ENCODE measurements around the gene WASF2. TPM values are rescaled to one million over a fixed set of nuclear protein-coding genes. Genes with fewer than 3 reads are reported as not detected.

WASF2 gene
- total RNA-seq, 1 donor from 2014 or later = 35.0 TPM

DNA sequence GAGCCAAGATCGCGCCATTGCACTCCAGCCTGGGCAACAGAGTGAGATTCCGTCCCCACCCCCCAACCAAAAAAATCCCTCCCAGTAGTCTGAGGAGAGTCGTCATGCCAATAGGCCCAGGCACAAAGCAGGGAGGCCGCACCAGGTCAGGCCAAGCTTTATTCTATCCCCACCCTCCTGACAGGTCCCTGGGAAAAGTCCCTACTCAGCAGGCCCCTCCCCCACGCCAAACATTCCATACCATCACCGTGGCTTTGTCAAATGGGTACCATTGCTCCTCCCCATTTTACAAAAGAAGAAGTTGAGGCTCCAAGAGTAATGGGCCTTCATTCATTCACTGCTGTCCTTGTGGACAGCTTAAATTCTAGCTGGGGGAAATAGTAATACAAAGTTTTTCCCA lies 92.2 kb downstream of the WASF2 start:
- H3K27ac ChIP-seq = no peak overlapping the region
- Mint-ChIP-seq H3K27ac (peak overlapping the region; percentile 50), H3K27me3 (ENCODE audit: insufficient read depth, low read depth) (peaks cover 12% of the 10 kb centered on the region), H3K36me3 (no peaks in the 10 kb centered on the region), H3K9me3 (no peaks in the 10 kb centered on the region), H3K4me3 (peak overlapping the region; percentile 9), H3K4me1 (peaks cover 51% of the 10 kb centered on the region)
- H3K9ac ChIP-seq = no peak overlapping the region
- no peak overlapping the region for H3K4me2 ChIP-seq
- no peaks in the 10 kb centered on the region for H3K27me3 ChIP-seq
- peaks cover 24% of the 10 kb centered on the region for H3K4me1 ChIP-seq
- peak; percentile 19 for DNase-seq (ENCODE audit: low spot score)
- no peaks in the 10 kb centered on the region for H3K9me3 ChIP-seq (ENCODE audit: low read depth)
- no peak overlapping the region for H3K4me3 ChIP-seq
- H3K36me3 ChIP-seq = no peaks in the 10 kb centered on the region
- H3K79me2 ChIP-seq (ENCODE audit: low read depth) = no peaks in the 10 kb centered on the region
- TF ChIP-seq EZH2 (IDR thresholded peaks at IDR 0.05) = no peak
- TF ChIP-seq, protein P1, sequence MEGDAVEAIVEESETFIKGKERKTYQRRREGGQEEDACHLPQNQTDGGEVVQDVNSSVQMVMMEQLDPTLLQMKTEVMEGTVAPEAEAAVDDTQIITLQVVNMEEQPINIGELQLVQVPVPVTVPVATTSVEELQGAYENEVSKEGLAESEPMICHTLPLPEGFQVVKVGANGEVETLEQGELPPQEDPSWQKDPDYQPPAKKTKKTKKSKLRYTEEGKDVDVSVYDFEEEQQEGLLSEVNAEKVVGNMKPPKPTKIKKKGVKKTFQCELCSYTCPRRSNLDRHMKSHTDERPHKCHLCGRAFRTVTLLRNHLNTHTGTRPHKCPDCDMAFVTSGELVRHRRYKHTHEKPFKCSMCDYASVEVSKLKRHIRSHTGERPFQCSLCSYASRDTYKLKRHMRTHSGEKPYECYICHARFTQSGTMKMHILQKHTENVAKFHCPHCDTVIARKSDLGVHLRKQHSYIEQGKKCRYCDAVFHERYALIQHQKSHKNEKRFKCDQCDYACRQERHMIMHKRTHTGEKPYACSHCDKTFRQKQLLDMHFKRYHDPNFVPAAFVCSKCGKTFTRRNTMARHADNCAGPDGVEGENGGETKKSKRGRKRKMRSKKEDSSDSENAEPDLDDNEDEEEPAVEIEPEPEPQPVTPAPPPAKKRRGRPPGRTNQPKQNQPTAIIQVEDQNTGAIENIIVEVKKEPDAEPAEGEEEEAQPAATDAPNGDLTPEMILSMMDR (IDR thresholded peaks at IDR 0.05) = no peak
- TF ChIP-seq EZH2phosphoT487 (IDR thresholded peaks at IDR 0.05) = no peak
- no peak overlapping the region for H2AFZ ChIP-seq (replicated peaks)
- H3F3A ChIP-seq (ENCODE audit: low read depth) = peaks cover 24% of the 10 kb centered on the region
- H4K20me1 ChIP-seq (ENCODE audit: low read depth) = no peaks in the 10 kb centered on the region

GRCh38 chr1:27397110-27397509 lies 92.9 kb downstream of the WASF2 start:
- H2AFZ ChIP-seq (replicated peaks) = no peak overlapping the region
- H3K9me3 ChIP-seq (ENCODE audit: low read depth) = no peaks in the 10 kb centered on the region
- TF ChIP-seq, protein P1 (IDR thresholded peaks at IDR 0.05) = no peak
- no peak for TF ChIP-seq EZH2phosphoT487 (IDR thresholded peaks at IDR 0.05)
- H3K4me2 ChIP-seq = no peak overlapping the region
- no peak overlapping the region for H3K9ac ChIP-seq
- Mint-ChIP-seq H3K4me1 (peaks cover 51% of the 10 kb centered on the region), H3K27ac (peak overlapping the region; percentile 50), H3K36me3 (no peaks in the 10 kb centered on the region), H3K9me3 (no peaks in the 10 kb centered on the region), H3K4me3 (no peak overlapping the region), H3K27me3 (ENCODE audit: insufficient read depth, low read depth) (peaks cover 12% of the 10 kb centered on the region)
- H3K27ac ChIP-seq = no peak overlapping the region
- no peaks in the 10 kb centered on the region for H3K79me2 ChIP-seq (ENCODE audit: low read depth)
- H3K27me3 ChIP-seq = no peaks in the 10 kb centered on the region
- no peak overlapping the region for H3K4me3 ChIP-seq
- peaks cover 18% of the 10 kb centered on the region for H3F3A ChIP-seq (ENCODE audit: low read depth)
- peaks cover 21% of the 10 kb centered on the region for H3K4me1 ChIP-seq
- H3K36me3 ChIP-seq = no peaks in the 10 kb centered on the region
- no peak for DNase-seq (ENCODE audit: low spot score)
- no peaks in the 10 kb centered on the region for H4K20me1 ChIP-seq (ENCODE audit: low read depth)

DNA sequence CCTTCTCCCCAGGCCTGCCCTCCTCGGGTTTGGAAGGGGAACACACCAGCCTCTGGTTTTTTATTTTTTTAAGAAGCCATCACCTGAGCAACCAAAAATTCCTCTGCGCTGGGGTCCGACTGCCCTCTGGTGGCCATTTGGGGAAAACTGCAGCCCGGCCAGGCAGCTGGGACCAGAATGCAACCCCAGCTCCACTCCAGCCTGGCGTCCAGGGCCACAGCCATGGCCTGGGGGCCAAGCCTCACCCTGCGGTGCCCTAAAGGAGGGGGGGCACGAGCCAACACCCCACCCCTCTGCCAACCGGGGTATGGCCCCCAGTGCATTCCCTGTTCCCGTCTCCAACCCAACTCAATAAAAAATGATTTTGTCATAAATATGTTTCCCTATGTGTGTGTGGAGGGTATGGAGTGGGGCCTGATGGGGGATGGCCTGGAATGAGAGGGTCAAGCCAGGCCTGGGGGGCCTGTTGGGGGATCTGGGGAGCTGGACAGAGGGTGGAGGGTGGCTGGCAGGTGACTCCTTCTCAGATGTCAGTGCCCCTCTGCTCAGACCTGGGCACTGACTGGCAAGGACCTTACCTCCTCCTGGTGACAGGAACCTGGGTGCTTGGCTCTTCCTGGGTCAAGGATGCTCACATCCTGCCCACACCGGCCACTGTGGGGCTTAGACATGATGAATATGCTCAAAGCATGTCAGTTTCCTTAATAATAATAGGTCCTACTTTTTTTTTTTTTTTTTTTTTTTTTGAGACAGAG lies 94.3 kb downstream of the WASF2 start:
- Histone ChIP-seq H3K4me3 (no peak overlapping the region), H3K4me2 (no peak overlapping the region), H3K27me3 (no peaks in the 10 kb centered on the region), H3F3A (ENCODE audit: low read depth) (peaks cover 15% of the 10 kb centered on the region), H3K9ac (no peak overlapping the region), H3K27ac (no peak overlapping the region), H3K79me2 (ENCODE audit: low read depth) (no peaks in the 10 kb centered on the region), H3K9me3 (ENCODE audit: low read depth) (no peaks in the 10 kb centered on the region), H3K36me3 (no peaks in the 10 kb centered on the region), H3K4me1 (peaks cover 31% of the 10 kb centered on the region), H4K20me1 (ENCODE audit: low read depth) (no peaks in the 10 kb centered on the region), H2AFZ (replicated peaks) (no peak overlapping the region)
- Mint-ChIP-seq H3K9me3 (no peaks in the 10 kb centered on the region), H3K36me3 (no peaks in the 10 kb centered on the region), H3K4me1 (peaks cover 52% of the 10 kb centered on the region), H3K27me3 (ENCODE audit: insufficient read depth, low read depth) (peaks cover 11% of the 10 kb centered on the region), H3K4me3 (no peak overlapping the region), H3K27ac (no peak overlapping the region)
- peak; percentile 83 for DNase-seq (ENCODE audit: low spot score)
- TF ChIP-seq, protein P1 (IDR thresholded peaks at IDR 0.05) = peak; percentile 96
- TF ChIP-seq EZH2phosphoT487 (IDR thresholded peaks at IDR 0.05) = no peak

Data from neural progenitor cell (in vitro differentiated cells).